HG03175 (cell line): Measurements from ENCODE around the gene RAB8A.

Experiments
- ATAC-seq: cut with Tn5 transposase; IDR thresholded peaks from one replicate; pipeline ENCODE4 v1.9.1; 2021; ENCODE audit warnings: mild to moderate bottlenecking, moderate library complexity; ENCODE audit not compliant: unreplicated experiment

Gene RAB8A

GRCh38 chr19:16136185-16136999 is 24.7 kb downstream of the RAB8A start:
- no peak for ATAC-seq

- no peak for ATAC-seq
Measured at GRCh38 chr19:16139752-16140151, 28.1 kb downstream of the RAB8A start.

- peak; percentile 42 for ATAC-seq
Measured at GRCh38 chr19:16141043-16141442, 29.4 kb downstream of the RAB8A start.

DNA sequence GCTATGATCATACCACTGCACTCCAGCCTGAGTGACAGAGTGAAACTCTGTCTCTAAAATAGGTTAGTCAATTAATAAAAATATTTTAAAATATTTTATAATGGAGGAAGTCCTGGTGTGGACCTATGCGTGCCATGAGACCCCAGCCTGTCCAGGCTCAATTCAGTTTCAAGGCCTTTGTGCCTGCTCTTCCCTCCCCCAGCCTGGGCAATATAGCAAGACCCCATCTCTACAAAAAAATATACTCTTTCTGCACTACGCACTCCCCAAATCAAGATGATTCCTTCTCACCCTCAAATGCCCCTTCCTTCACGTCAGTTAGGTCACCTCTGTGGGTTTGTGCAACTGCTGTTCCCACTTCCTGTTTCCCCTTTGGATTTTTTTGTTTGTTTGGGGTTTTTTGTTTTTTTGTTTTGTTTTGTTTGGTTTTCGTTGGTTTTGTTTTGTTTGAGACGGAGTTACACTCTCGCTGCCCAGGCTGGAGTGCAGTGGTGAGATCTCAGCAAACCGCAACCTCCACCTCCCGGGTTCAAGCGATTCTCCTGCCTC is 30.4 kb downstream of the RAB8A start:
- no peak for ATAC-seq

DNA sequence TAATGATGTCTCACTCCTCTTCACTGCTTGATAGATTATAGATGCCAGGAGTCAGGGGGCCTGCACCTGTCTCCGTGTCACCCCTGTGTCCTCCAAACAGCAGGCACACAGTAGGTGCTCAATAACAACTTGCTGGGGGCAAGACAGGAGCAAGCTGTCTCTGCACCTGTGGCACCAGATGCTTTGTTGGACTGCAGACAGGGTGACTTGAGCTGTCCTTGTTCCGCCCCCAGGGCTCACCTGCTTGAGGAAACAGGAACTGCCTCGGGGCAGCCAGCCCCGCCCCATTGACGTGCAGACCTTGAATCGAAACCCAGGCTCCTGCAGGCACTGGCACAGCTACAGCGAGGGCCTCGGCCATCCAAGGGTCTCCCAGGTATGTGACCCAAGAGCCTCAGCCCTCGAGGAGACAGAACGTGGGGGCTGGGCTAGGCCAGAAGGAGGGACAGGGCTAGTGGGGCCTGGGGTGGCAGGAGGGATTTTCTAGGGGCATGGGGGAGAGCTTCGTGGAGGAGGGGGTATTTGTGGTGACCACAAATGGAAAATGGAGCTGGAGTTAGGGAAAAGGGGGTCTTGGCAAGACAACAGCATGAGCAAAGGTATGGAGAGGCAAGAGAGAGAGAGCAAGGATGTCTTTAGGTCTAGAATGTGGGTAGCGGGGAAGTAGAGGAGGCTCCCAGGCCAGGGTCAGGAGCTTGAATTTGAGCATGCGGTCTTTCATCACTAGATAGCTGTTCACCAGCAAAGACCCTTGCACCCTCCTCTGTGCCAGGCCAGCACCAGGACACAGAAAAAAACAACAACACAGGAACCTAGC is 31.9 kb downstream of the RAB8A start, which contains the start of gene HSH2D:
Gene HSH2D (plus strand): TSS at position 287 of the 817 bp plus-strand sequence. CDS start 5,066 bp downstream, outside the sequence.
- ATAC-seq: no peak

GRCh38 chr19:16144216-16144581 is 32.5 kb downstream of the RAB8A start:
- no peak for ATAC-seq

DNA sequence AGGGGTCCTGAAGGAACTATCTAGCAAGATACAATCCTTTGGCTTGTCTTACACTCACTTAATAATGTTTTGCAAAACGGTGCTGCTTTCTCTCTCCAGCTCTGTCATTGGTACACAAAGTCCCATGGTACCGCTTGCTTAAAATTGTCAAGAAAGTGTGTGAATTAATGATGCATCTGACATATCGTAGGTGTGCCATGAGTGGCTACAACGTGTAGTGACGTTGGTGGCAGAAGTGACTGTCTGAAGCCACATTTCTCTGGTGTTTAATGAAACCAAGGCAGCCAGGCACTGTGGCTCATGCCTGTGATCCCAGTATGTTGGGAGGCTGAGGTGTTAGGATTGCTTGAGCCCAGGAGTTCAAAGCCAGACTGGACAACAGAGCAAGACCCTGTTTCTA is 34.4 kb downstream of the RAB8A start:
- no peak for ATAC-seq

GRCh38 chr19:16148443-16149229 is 36.9 kb downstream of the RAB8A start:
- no peak for ATAC-seq

GRCh38 chr19:16153582-16154336 is 42.1 kb downstream of the RAB8A start:
- no peak for ATAC-seq

DNA sequence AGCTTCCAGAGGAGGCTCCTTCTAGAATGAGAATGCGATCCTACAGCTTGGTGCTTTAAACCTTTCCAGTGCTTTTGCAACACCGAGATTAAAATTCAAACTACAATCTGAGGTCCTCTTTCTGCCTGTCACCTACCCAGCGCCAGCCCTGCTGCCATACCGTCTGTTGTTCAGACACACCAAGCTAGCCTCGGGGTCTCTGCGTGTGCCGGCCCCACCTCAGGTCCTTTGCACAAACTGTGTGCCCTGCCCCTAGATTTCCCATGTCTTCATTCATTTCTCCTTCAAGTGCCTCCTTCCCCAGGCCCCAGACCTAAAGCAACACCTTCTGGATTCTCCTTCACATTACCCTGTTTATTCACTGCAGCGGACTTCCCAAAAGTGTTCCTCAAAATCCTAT is 42.9 kb downstream of the RAB8A start:
- ATAC-seq: no peak

DNA sequence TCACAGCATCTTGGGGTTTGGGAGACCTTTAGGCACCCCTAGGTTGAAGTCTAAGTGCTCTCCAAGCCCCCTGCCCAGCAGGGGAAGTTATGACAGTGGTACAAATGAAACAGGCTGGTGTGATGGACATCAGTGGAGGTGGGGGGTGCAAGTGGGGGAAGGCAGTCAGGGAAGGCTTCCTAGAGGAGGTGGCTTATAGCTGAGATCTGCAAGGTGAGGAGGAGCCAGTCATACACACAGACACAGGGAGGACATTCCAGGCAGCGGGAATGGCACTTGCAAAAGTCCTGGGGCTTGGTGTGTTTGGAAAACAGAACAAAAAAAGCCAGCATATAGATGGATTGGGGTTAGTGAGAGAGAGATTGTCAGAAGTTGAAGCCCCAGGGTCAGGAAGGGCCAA is 43.4 kb downstream of the RAB8A start:
- ATAC-seq: no peak

DNA sequence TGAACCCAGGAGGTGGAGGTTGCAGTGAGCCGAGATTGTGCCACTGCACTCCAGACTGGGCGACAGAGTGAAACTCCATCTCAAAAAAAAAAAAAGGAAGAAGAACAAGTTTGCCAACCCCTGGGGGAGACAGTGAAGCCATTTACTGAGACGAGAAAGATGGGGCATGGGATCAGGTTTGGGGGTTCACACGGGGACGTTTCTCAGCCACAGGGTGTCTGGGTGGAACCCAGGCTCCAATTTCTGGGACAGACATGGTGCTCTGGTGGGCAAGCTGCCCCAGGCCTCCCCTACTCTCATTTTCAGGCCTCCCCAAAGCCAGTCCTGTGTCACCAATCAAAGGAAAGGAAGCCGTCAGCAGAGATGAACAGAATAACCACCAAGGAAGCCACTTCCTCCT is 45.2 kb downstream of the RAB8A start:
- no peak for ATAC-seq

DNA sequence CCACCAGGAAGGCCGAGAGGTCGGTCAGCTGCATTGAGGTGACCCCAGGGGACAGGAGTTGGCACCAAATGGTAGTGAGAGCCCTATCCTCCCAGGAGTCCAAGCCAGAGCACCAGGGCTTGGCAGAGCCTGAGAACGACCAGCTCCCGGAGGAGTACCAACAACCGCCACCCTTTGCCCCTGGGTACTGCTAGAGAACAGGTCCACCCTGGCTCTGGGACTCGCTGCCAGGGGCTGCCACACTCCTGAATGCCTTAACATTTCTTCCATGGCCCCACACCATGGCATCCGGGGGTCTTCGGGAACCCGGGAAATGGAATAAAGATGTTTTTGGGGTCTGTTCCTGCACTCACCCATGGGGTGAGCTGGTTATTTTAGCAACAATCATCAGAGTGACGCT is 45.9 kb downstream of the RAB8A start:
- no peak for ATAC-seq

DNA sequence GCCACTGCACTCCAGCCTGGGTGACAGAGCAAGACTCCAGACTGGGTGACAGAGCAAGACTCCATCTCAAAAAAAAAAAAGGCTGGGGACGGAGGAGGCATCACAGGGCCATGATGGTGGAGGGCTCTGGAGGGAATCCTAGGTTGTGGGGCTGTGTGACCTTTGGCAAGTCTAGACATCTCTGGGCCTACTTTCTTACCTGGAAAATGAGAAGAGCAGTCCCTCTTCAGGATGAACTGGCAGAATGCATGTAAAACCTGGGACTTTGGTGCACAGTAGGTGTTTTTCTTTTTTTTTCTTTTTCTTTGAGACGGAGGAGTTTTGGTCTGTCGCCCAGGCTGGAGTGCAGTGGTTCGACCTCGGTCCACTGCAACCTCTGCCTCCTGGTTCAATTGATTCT is 48.0 kb downstream of the RAB8A start:
- no peak for ATAC-seq

- no peak for ATAC-seq
Measured at GRCh38 chr19:16160445-16160942, 48.8 kb downstream of the RAB8A start.

- ATAC-seq: no peak
Measured at GRCh38 chr19:16160943-16161560, 49.4 kb downstream of the RAB8A start.

GRCh38 chr19:16161840-16162239 is 50.2 kb downstream of the RAB8A start:
- no peak for ATAC-seq

DNA sequence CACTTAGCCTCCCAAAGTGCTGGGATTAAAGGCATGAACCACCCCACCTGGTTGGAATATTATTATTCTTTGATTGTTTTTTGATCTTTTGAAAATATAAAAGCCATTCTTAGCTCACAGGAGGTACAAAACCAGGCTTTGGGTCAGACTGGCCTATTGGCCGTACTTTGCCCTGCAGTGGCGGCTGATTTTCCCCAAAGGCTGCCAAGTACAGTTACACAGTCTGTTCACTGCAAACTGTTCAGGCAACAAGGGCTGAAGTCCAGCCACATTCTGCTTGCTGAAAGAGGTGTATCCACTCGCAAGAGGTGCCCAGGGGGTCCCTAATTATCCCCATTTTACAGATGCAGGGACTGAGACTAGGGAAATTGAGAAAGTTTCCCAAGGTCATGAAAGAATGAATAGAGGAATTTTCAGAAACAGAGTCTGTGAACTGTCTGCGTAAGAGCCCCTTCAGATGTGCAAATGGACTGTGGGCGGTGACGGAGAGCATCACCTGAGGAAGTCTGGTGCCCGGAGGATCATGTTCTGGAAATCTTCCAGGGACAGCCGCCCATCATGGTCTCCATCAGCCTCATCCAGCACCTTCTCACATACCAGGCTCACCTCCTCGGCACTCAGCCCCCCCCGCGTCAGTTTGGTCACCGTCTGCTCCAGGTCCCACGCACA is 52.7 kb downstream of the RAB8A start:
- ATAC-seq: no peak

GRCh38 chr19:16166417-16166816 is 54.7 kb downstream of the RAB8A start:
- ATAC-seq: no peak
